Measurements from ENCODE around the gene NFKBIB. TPM values are rescaled to one million over a fixed set of nuclear protein-coding genes. Genes with fewer than 3 reads are reported as not detected.

Gene NFKBIB
- total and polyA plus RNA-seq, 2 of the 8 experiments (the other 6 are each of a cell fraction or from before 2014, with no cell fraction given) = 37.3 to 44.1 TPM

- Histone ChIP-seq H2AFZ (ENCODE audit: low read length) (no peak overlapping the region), H2AK5ac (ENCODE audit: low read depth, low read length) (no peak overlapping the region), H3K36me3 (ENCODE audit: control insufficient read depth in 2 of 4, insufficient read depth in 4 of 4, low read length in 3 of 4) (no peaks in the 10 kb centered on the region; a peak in 1 of 8 replicates), H4K20me1 (replicated peaks in 1 of 2; ENCODE audit: control insufficient read depth in 1 of 2, insufficient read depth in 2 of 2, low read length in 2 of 2) (peaks cover 0 to 2% of the 10 kb centered on the region in 2 experiments), H4K5ac (ENCODE audit: insufficient read length, low read depth, low read length) (no peak overlapping the region), H2BK5ac (ENCODE audit: low read depth, low read length) (no peak overlapping the region), H3K4me1 (replicated peaks in 1 of 4; ENCODE audit: control insufficient read depth in 3 of 4, insufficient read depth in 4 of 4, low read length in 3 of 4) (no peaks in the 10 kb centered on the region), H3K4ac (replicated peaks; ENCODE audit: insufficient read length, low read depth, low read length) (no peak overlapping the region), H3K18ac (ENCODE audit: extremely low read depth, low read length) (no peak overlapping the region), H4K8ac (ENCODE audit: extremely low read depth, insufficient read depth, low read length) (no peak overlapping the region), H3K23ac (ENCODE audit: insufficient read length) (no peak overlapping the region), H3K4me3 (ENCODE audit: extremely low read depth in 1 of 4, insufficient read depth in 2 of 4, low read depth in 3 of 4, low read length in 4 of 4) (no peak overlapping the region), H2BK15ac (ENCODE audit: low read length) (no peak overlapping the region), H3K9me3 (ENCODE audit: insufficient read depth in 2 of 2, low read depth in 1 of 2, low read length in 1 of 2) (0 out of 4 replicates have a peak, but pooled peaks cover 0 to 3% of the 10 kb centered on the region in 2 experiments), H3K79me1 (ENCODE audit: low read depth, low read length) (no peaks in the 10 kb centered on the region; the same call in 1 of the 2 replicates), H2BK12ac (ENCODE audit: low read depth, low read length) (no peak overlapping the region), H3K14ac (ENCODE audit: insufficient read length) (no peak overlapping the region), H3K23me2 (ENCODE audit: low read depth, low read length) (no peaks in the 10 kb centered on the region), H2BK20ac (ENCODE audit: low read length) (no peak overlapping the region), H3K79me2 (ENCODE audit: control insufficient read depth in 1 of 2, insufficient read depth in 2 of 2, low read length in 2 of 2) (no peaks in the 10 kb centered on the region), H3K4me2 (ENCODE audit: insufficient read depth in 1 of 2, low read depth in 2 of 2, low read length in 2 of 2) (no peak overlapping the region), H2BK120ac (replicated peaks; ENCODE audit: low read depth, low read length) (no peak overlapping the region), H3K27ac (ENCODE audit: low read depth, low read length) (no peak overlapping the region), H3K27me3 (replicated peaks in 1 of 4; ENCODE audit: control insufficient read depth in 3 of 4, extremely low read depth in 1 of 4, insufficient read depth in 3 of 4, low read length in 3 of 4) (no peaks in the 10 kb centered on the region), H3K56ac (replicated peaks; ENCODE audit: insufficient read length, low read depth, low read length) (no peak overlapping the region), H4K91ac (replicated peaks; ENCODE audit: insufficient read length, low read length) (no peak overlapping the region), H3K9ac (replicated peaks in 1 of 4; ENCODE audit: extremely low read depth in 1 of 4, low read depth in 3 of 4, low read length in 3 of 4) (no peak overlapping the region)
- DNase-seq (ENCODE audit: low read depth in 1 of 2, low spot score in 2 of 2) (no peak), FAIRE-seq (no peak)
- ChIA-PET CTCF (ENCODE audit: partially characterized antibody) (interaction anchor here (0.9 to 3.2 kb wide), 5 partner anchors 20 to 231 kb away, joined by 3 to 10 read pairs (median 4); partner anchors contain the start of gene FBXO17), POLR2A (ENCODE audit: partially characterized antibody) (interaction anchor here (0.9 to 1.4 kb wide), 4 partner anchors 9 to 26 kb away, joined by 3 to 4 read pairs (median 4); partner anchors contain the start of genes MRPS12 and SARS2)
- no peak for TF ChIP-seq SP1 (IDR thresholded peaks at IDR 0.05; ENCODE audit: low read depth, low read length)
- no peak for TF ChIP-seq GABPA (IDR thresholded peaks at IDR 0.05; ENCODE audit: borderline replicate concordance, insufficient read depth, low read length)
- TF ChIP-seq ZNF274 (IDR thresholded peaks at IDR 0.05; ENCODE audit: borderline replicate concordance, extremely low read depth, low read length) = no peak
- TF ChIP-seq TEAD4 (IDR thresholded peaks at IDR 0.05; ENCODE audit: low read depth, low read length) = no peak
- no peak for TF ChIP-seq KDM1A (IDR thresholded peaks at IDR 0.05; ENCODE audit: borderline replicate concordance, low read length)
- 93% methylated on average over 2 of the region's 2 CpGs; no CpG with 5 or more reads in 1 of the 2 experiments for WGBS, 2 experiments (ENCODE audit: extremely low coverage in 1 of 2, insufficient coverage in 1 of 2, insufficient read length in 1 of 2, insufficient replicate concordance in 2 of 2, low coverage in 1 of 2, low lambda C conversion rate in 2 of 2, missing lambda C conversion rate in 1 of 2)
Measured at GRCh38 chr19:38956264-38956663, 56.5 kb downstream of the NFKBIB start.

All from H1 (cell line).